Kidney epithelial cell (primary cell): Measurements from ENCODE around the gene WSCD1. TPM values are rescaled to one million over a fixed set of nuclear protein-coding genes. Genes with fewer than 3 reads are reported as not detected.

Source experiments
- DNase-seq: peaks from one replicate; pipeline ENCODE4 v3.0.0-alpha.2; 2010; ENCODE audit warnings: low read depth
- H3K27me3 ChIP-seq: 2 replicates; pipeline ENCODE4 v1.6.0; 2011; ENCODE audit warnings: low read length; ENCODE audit not compliant: control insufficient read depth, insufficient read depth
- H3K36me3 ChIP-seq: 2 replicates; pipeline ENCODE4 v1.5.1; 2011; ENCODE audit warnings: low read length; ENCODE audit not compliant: control insufficient read depth, insufficient read depth
- H3K4me3 ChIP-seq: 2 replicates; pipeline ENCODE4 v1.5.1; 2011; ENCODE audit warnings: low read depth, mild to moderate bottlenecking, control low read depth, low read length
- CTCF ChIP-seq: IDR thresholded peaks from 2 replicates; pipeline ENCODE4 v1.5.1; 2011; ENCODE audit warnings: mild to moderate bottlenecking, moderate library complexity, low read length, control low read depth, inconsistent platforms; ENCODE audit not compliant: insufficient read depth, poor library complexity, severe bottlenecking
- total RNA-seq: library from RNA; depleted of rRNA; stranded (reverse); fragments of >200 nt; gene quantifications from 2 replicates; pipeline ENCODE4 v1.2.3, GENCODE V29; 2015

WSCD1 gene
- total RNA-seq, 1 donor from 2014 or later, result 21.4 TPM

DNA sequence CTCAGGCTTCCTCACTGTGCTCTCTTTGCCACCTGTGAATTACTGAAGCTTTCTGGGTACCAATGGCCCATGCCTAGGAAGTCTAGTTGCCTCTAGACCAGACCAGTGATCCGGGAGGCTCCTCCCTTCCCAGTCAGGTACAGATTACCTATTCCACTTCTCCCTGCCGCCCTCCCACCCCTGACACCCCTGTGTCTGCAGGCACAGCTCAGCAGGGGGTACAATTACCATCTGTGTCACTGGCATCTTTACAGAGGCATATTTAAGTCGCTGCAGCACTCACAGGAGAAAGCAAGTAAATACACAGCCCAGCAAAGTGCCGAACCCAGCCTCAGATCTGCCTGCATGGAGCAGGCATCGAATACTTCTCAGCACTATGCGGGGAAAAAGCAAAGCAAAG is 5.3 kb upstream of the WSCD1 start:
- Histone ChIP-seq H3K27me3 (no peaks in the 10 kb centered on the region), H3K4me3 (no peak overlapping the region), H3K36me3 (no peaks in the 10 kb centered on the region)
- DNase-seq, result no peak
- TF ChIP-seq CTCF, result no peak

- Histone ChIP-seq H3K36me3 (no peaks in the 10 kb centered on the region), H3K27me3 (no peaks in the 10 kb centered on the region), H3K4me3 (no peak overlapping the region)
- no peak for TF ChIP-seq CTCF
- DNase-seq, result no peak
Observed at GRCh38 chr17:6065351-6065750, 4.8 kb upstream of the WSCD1 start.

GRCh38 chr17:6066183-6066948 is 3.8 kb upstream of the WSCD1 start:
- Histone ChIP-seq H3K4me3 (no peak overlapping the region), H3K27me3 (no peaks in the 10 kb centered on the region), H3K36me3 (no peaks in the 10 kb centered on the region)
- no peak for TF ChIP-seq CTCF
- no peak for DNase-seq

GRCh38 chr17:6067060-6067459 is 3.1 kb upstream of the WSCD1 start:
- no peak for DNase-seq
- no peak for TF ChIP-seq CTCF
- no peaks in the 10 kb centered on the region for H3K27me3 ChIP-seq
- no peaks in the 10 kb centered on the region for H3K36me3 ChIP-seq
- no peak overlapping the region for H3K4me3 ChIP-seq

DNA sequence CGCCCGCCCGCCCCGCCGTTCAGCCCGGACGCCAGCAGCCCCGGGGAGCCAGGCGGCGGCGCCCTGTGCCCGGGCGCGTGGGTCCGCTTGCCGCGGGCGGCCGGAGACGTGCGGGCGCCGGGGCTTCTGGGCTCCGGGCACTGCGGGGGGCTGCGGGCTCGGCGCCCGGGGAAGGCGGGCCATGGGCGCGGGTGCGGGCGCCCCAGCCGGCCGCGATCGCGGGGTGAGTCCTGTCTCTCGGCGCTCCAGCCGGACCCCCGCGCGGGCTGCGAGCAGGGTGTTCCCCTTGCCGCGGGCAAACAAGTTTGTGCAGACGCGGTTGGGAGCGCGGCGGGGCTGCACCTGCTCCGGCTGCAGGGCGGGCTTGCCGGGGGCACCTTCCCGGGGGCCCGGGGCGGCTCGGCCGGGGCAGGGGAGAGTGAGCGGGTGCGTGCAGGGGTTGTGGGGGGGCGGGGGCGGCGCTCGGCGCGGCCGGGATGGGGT is 292 bp downstream of the WSCD1 start:
- TF ChIP-seq CTCF, result no peak
- peak overlapping the region; percentile 56 for H3K4me3 ChIP-seq
- H3K27me3 ChIP-seq, result no peaks in the 10 kb centered on the region
- DNase-seq, result no peak
- H3K36me3 ChIP-seq, result no peaks in the 10 kb centered on the region

DNA sequence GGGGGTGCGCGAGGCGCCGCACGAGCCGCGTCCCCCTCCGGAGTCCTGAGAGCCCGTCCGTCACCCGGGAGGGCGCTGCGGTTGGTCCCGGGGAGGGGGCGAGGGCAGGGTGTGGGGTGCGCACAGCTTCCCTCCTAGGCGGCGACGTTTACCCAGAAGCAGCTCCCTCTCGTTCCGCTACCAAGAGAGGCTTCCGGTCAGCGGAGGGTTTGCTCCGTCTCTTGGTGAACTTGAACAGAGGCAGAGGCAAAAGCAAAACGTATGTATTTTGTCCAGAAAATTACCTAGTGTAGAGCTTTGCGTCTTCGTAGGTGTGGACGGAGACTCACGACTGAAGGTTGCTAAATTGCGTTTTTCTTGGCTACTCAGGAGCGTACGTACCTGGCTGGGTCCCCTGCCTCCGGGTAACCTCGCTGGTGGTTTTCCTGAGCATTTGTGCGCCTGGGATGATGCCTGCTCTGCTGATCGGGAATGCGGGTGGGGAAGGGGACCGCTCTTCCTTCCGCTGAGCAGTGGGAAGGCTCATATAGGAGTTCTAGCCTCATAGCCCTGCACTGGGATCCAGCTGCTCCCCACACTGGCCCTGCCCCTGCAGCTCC is 833 bp downstream of the WSCD1 start:
- no peaks in the 10 kb centered on the region for H3K36me3 ChIP-seq
- no peaks in the 10 kb centered on the region for H3K27me3 ChIP-seq
- no peak for TF ChIP-seq CTCF
- peak overlapping the region; percentile 56 for H3K4me3 ChIP-seq
- DNase-seq, result no peak
